Measurements from ENCODE around the gene TAS1R1.

TAS1R1 gene

GRCh38 chr1:6554907-6555778, at the start of gene TAS1R1:
TSS of gene TAS1R1 (plus strand) at chr1:6555307. CDS start at chr1:6555374, 67 bp downstream.
- DNase-seq: no peak

GRCh38 chr1:6505367-6506209, 49.5 kb upstream of the TAS1R1 start:
- no peak for DNase-seq

GRCh38 chr1:6506210-6507036, 48.7 kb upstream of the TAS1R1 start:
- no peak for DNase-seq

GRCh38 chr1:6507037-6507428, 48.1 kb upstream of the TAS1R1 start:
- DNase-seq: no peak

GRCh38 chr1:6507461-6507911, 47.6 kb upstream of the TAS1R1 start:
- no peak for DNase-seq

- DNase-seq: no peak
Observed at GRCh38 chr1:6508154-6508815, 46.8 kb upstream of the TAS1R1 start.

GRCh38 chr1:6508816-6509189, 46.3 kb upstream of the TAS1R1 start:
- DNase-seq: no peak

GRCh38 chr1:6509220-6509918, 45.7 kb upstream of the TAS1R1 start:
- no peak for DNase-seq

- DNase-seq: no peak
Observed at GRCh38 chr1:6509919-6510291, 45.2 kb upstream of the TAS1R1 start.

GRCh38 chr1:6510493-6510892, 44.6 kb upstream of the TAS1R1 start:
- no peak for DNase-seq

- DNase-seq: no peak
Observed at GRCh38 chr1:6511056-6511455, 44.1 kb upstream of the TAS1R1 start.

GRCh38 chr1:6511561-6512244, 43.4 kb upstream of the TAS1R1 start:
- DNase-seq: no peak

- no peak for DNase-seq
Observed at GRCh38 chr1:6512245-6512907, 42.7 kb upstream of the TAS1R1 start.

GRCh38 chr1:6512908-6513280, 42.2 kb upstream of the TAS1R1 start:
- no peak for DNase-seq

- no peak for DNase-seq
Observed at GRCh38 chr1:6513320-6513801, 41.7 kb upstream of the TAS1R1 start.

- DNase-seq: no peak
Observed at GRCh38 chr1:6515771-6516170, 39.3 kb upstream of the TAS1R1 start.

- DNase-seq: no peak
Observed at GRCh38 chr1:6517435-6517851, 37.7 kb upstream of the TAS1R1 start.

GRCh38 chr1:6519491-6519934, 35.6 kb upstream of the TAS1R1 start:
- DNase-seq: no peak

GRCh38 chr1:6519935-6520671, 35.0 kb upstream of the TAS1R1 start:
- no peak for DNase-seq

GRCh38 chr1:6521536-6521935, 33.6 kb upstream of the TAS1R1 start:
- no peak for DNase-seq
